ACC112 (cell line): ENCODE results near the gene HSPA2.
A peak's percentile ranks its signal among the peaks of the same experiment; 100 is the strongest.
"Not testable (repeated sequence)": the region's sequence is repeated elsewhere in the genome, so short reads cannot be mapped to it uniquely, and the experiment has no call there.

Experiments used
- H2AFZ ChIP-seq: fragments of 200-600 bp; sonication (generic); one replicate; pipeline ENCODE4 v1.6.0; 2017; ENCODE audit warnings: antibody characterized with exemption, low read length; ENCODE audit not compliant: unreplicated experiment
- H3K27ac ChIP-seq: fragments of 200-600 bp; sonication (generic); 2 replicates; pipeline ENCODE4 v1.5.1; 2014; ENCODE audit warnings: low read depth, mild to moderate bottlenecking, antibody characterized with exemption, low read length, moderate library complexity
- H3K27me3 ChIP-seq: fragments of 200-600 bp; sonication (generic); 2 replicates; pipeline ENCODE4 v1.6.1; 2014; ENCODE audit warnings: mild to moderate bottlenecking, antibody characterized with exemption, low read length, moderate library complexity, mixed read lengths; ENCODE audit not compliant: insufficient read depth
- H3K36me3 ChIP-seq: fragments of 200-600 bp; sonication (generic); 2 replicates; pipeline ENCODE4 v1.6.1; 2016; ENCODE audit warnings: mild to moderate bottlenecking, antibody characterized with exemption, low read length, moderate library complexity, mixed read lengths; ENCODE audit not compliant: insufficient read depth
- H3K4me1 ChIP-seq: fragments of 200-600 bp; sonication (generic); one replicate; pipeline ENCODE4 v1.6.1; 2016; ENCODE audit warnings: low read length, mixed read lengths; ENCODE audit not compliant: insufficient read depth, unreplicated experiment, control insufficient read depth
- H3K4me3 ChIP-seq: fragments of 200-600 bp; sonication (generic); 2 replicates; pipeline ENCODE4 v1.5.1; 2014; ENCODE audit warnings: mild to moderate bottlenecking, low read depth, low read length
- H3K79me2 ChIP-seq: fragments of 200-600 bp; sonication (generic); one replicate; pipeline ENCODE4 v1.6.0; 2016; ENCODE audit warnings: low read length; ENCODE audit not compliant: control insufficient read depth, unreplicated experiment, insufficient read depth

Gene HSPA2

DNA sequence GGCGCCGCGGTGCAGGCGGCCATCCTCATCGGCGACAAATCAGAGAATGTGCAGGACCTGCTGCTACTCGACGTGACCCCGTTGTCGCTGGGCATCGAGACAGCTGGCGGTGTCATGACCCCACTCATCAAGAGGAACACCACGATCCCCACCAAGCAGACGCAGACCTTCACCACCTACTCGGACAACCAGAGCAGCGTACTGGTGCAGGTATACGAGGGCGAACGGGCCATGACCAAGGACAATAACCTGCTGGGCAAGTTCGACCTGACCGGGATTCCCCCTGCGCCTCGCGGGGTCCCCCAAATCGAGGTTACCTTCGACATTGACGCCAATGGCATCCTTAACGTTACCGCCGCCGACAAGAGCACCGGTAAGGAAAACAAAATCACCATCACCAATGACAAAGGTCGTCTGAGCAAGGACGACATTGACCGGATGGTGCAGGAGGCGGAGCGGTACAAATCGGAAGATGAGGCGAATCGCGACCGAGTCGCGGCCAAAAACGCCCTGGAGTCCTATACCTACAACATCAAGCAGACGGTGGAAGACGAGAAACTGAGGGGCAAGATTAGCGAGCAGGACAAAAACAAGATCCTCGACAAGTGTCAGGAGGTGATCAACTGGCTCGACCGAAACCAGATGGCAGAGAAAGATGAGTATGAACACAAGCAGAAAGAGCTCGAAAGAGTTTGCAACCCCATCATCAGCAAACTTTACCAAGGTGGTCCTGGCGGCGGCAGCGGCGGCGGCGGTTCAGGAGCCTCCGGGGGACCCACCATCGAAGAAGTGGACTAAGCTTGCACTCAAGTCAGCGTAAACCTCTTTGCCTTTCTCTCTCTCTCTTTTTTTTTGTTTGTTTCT, 1.7 kb downstream of the HSPA2 start:
- peak overlapping the region; percentile 28; the same call in 1 of the 2 replicates for H3K4me3 ChIP-seq

DNA sequence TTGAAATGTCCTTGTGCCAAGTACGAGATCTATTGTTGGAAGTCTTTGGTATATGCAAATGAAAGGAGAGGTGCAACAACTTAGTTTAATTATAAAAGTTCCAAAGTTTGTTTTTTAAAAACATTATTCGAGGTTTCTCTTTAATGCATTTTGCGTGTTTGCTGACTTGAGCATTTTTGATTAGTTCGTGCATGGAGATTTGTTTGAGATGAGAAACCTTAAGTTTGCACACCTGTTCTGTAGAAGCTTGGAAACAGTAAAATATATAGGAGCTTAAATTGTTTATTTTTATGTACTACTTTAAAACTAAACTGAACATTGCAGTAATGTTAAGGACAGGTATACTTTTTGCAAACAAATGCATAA, 2.3 kb downstream of the HSPA2 start:
- H3K4me1 ChIP-seq, result no peaks in the 10 kb centered on the region
- H3K27me3 ChIP-seq, result peaks cover 23% of the 10 kb centered on the region
- no peak overlapping the region for H3K27ac ChIP-seq
- H2AFZ ChIP-seq, result no peak overlapping the region
- H3K79me2 ChIP-seq, result no peaks in the 10 kb centered on the region
- no peaks in the 10 kb centered on the region for H3K36me3 ChIP-seq
- H3K4me3 ChIP-seq, result no peak overlapping the region

More for the DNA sequence above, 1.7 kb downstream of the HSPA2 start:
- no peaks in the 10 kb centered on the region for H3K36me3 ChIP-seq
- no peaks in the 10 kb centered on the region for H3K79me2 ChIP-seq
- no peak overlapping the region for H2AFZ ChIP-seq
- H3K4me1 ChIP-seq, result no peaks in the 10 kb centered on the region
- H3K27me3 ChIP-seq, result peaks cover 23% of the 10 kb centered on the region
- no peak overlapping the region for H3K27ac ChIP-seq

DNA sequence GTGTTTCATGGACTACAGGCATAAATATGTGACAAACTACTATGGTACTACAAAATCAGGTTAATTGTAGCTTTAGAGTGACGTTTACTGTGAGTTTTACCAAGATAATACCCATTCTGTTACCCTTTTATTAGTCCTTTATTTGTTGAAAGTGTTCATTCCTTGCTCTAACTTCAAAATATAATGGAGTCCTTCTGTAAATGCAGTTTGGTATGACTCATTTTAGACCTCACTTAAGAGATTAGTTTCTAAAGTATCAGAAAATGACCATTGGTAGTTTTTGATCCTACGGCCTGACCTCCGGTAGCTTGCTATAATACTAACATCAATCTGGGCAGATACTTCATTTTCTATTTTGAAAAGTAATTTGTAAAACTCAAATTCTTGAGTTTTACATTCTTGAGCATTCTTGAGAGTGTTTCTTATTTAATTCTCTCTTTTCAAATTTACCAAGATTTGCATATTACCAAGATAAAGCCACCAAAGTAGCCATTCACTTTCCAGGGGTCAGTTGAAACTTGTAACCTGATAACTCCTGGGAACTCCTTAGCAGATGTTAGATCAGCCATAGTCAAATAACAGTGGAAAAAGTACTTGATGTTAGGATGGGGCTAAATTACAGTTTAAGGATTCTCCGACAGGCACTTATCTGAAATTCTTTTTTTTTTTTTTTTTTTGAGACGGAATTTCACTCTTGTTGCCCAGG, 4.2 kb downstream of the HSPA2 start:
- no peaks in the 10 kb centered on the region for H3K79me2 ChIP-seq
- H3K36me3 ChIP-seq, result no peaks in the 10 kb centered on the region
- H2AFZ ChIP-seq, result no peak overlapping the region
- no peak overlapping the region for H3K4me3 ChIP-seq
- no peaks in the 10 kb centered on the region for H3K4me1 ChIP-seq
- no peak overlapping the region for H3K27ac ChIP-seq
- H3K27me3 ChIP-seq, result peaks cover 37% of the 10 kb centered on the region

DNA sequence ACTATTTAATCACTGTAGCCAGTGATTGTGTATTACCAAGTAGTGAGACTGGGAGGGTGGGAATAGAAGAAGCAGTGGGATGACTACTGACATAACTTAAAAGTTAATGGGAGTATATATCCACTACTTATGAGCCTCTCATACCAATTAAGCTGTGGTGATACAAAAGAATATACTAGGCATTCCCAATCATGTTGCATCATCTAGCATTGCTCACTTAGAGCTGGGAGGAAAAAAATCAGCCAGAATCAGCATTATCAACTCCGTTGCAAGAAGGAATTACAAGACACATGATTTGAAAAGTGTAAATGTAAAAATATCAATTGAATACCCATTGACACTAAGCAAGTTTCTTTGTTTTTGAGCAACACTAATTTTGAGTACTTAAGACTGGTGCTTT, 8.5 kb downstream of the HSPA2 start:
- no peak overlapping the region for H3K4me3 ChIP-seq
- no peak overlapping the region for H3K27ac ChIP-seq
- H3K4me1 ChIP-seq, result no peaks in the 10 kb centered on the region
- no peaks in the 10 kb centered on the region for H3K36me3 ChIP-seq
- H2AFZ ChIP-seq, result no peak overlapping the region
- peaks cover 36% of the 10 kb centered on the region for H3K27me3 ChIP-seq
- H3K79me2 ChIP-seq, result no peaks in the 10 kb centered on the region

DNA sequence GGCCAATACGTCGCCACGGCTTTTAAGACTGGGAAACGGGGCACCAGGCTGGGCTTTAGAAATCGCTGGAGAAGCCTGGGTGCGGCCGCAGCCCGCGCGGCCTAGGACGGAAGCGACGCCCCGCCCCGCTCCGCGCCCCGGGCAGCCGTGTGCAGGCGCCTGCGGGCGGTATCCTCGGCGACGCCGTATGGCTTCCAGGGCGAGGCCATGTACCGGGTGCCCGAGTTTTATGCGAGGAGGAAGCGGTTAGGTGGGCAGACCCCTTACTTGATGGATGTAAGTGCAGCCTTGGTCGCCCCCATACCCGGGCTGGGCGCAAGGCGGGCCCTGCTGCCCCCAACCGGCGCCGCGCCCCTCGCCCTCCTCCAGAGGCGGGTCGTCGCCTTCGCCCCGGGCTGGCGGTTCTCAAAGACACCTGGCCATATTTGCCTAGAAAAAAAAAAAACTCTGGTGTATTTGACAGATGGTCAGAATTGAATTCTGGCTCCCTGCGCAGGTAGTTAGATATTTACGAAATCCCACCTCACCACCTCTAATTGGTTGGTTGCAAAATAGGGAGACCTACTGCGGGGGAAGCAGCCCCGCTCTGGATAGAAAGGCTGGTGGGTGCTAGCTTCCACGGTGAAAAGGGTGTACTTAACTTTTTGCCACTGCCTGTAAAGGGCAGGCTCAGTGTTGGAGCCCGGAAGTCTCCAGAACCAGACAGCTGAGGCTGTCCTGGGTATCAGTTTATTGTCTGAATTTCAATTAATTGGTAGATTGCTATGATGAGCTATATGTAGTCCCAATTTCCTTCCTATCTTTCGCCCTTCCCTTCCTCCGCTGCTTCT, 9.5 kb downstream of the HSPA2 start, which contains the start of gene PPP1R36:
Gene PPP1R36 (plus strand): TSS at position 171 of the 830 bp plus-strand sequence. CDS start 37 bp downstream, at position 208.
- H3K4me3 ChIP-seq, result peak within 1 kb of the TSS; percentile 61
- H3K4me1 ChIP-seq, result no peaks in the 10 kb centered on the region
- H3K36me3 ChIP-seq, result no peaks in the 10 kb centered on the region
- H3K27me3 ChIP-seq, result peaks cover 36% of the 10 kb centered on the region
- H2AFZ ChIP-seq, result peak within 1 kb of the TSS; percentile 48
- no peak within 1 kb of the TSS for H3K27ac ChIP-seq
- H3K79me2 ChIP-seq, result no peaks in the 10 kb centered on the region

- H3K4me3 ChIP-seq, result no peak overlapping the region
- peaks cover 36% of the 10 kb centered on the region for H3K27me3 ChIP-seq
- no peaks in the 10 kb centered on the region for H3K79me2 ChIP-seq
- H3K27ac ChIP-seq, result no peak overlapping the region
- no peak overlapping the region for H2AFZ ChIP-seq
- no peaks in the 10 kb centered on the region for H3K36me3 ChIP-seq
- H3K4me1 ChIP-seq, result no peaks in the 10 kb centered on the region
Measured at GRCh38 chr14:64550621-64551333, 10.2 kb downstream of the HSPA2 start.

GRCh38 chr14:64554556-64554955, 14.0 kb downstream of the HSPA2 start:
- no peaks in the 10 kb centered on the region for H3K36me3 ChIP-seq
- no peak overlapping the region for H2AFZ ChIP-seq
- H3K4me1 ChIP-seq, result no peaks in the 10 kb centered on the region
- H3K27ac ChIP-seq, result no peak overlapping the region
- H3K4me3 ChIP-seq, result no peak overlapping the region
- no peaks in the 10 kb centered on the region for H3K79me2 ChIP-seq
- H3K27me3 ChIP-seq, result peaks cover 24% of the 10 kb centered on the region

DNA sequence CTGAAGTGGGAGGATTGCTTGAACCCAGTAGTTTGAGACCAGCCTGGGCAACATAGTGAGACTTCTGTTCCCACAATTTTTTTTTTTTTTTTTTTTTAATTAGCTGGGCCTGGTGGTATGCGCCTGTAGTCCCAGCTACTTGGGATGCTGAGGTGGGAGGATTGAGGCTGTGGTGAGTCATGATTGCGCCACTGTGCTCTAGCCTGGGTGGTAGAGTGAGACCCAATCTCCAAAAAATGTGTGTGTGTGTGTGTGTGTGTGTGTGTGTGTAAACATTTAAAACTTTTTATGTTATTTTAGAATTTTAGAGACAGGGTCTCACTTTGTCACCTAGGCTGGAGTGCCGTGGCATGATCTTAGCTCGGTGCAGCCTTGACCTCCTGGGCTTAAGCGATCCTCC, 16.0 kb downstream of the HSPA2 start:
- Histone ChIP-seq H3K27me3 (peaks cover 4% of the 10 kb centered on the region), H3K4me3 (no peak overlapping the region), H3K4me1 (no peaks in the 10 kb centered on the region), H3K79me2 (no peaks in the 10 kb centered on the region), H2AFZ (no peak overlapping the region), H3K27ac (no peak overlapping the region), H3K36me3 (no peaks in the 10 kb centered on the region)

DNA sequence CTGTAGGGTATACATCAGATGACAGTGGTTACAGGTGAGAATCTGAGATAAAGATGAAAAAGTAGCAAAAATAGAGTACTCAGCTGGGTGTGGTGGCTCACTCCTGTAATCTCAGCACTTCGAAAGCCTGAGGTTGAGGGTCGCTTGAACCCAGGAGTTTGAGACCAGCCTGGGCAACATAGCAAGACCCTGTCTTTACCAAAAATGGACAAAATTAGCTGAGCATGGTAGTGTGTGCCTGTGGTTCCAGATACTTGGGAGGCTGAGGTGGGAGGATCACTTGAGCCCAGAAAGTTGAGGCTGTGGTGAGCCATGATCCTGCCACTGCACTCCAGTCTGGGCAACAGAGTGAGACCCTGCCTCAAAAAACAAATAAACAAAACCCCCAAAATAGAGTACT, 17.7 kb downstream of the HSPA2 start:
- not testable (repeated sequence) for H3K27ac ChIP-seq, H3K4me3 ChIP-seq, H3K27me3 ChIP-seq, H2AFZ ChIP-seq, H3K36me3 ChIP-seq, H3K4me1 ChIP-seq, H3K79me2 ChIP-seq

GRCh38 chr14:64561631-64562030, 21.1 kb downstream of the HSPA2 start:
- no peaks in the 10 kb centered on the region for H3K36me3 ChIP-seq
- no peak overlapping the region for H3K4me3 ChIP-seq
- no peak overlapping the region for H2AFZ ChIP-seq
- H3K27me3 ChIP-seq, result no peaks in the 10 kb centered on the region
- H3K27ac ChIP-seq, result no peak overlapping the region
- H3K79me2 ChIP-seq, result no peaks in the 10 kb centered on the region
- no peaks in the 10 kb centered on the region for H3K4me1 ChIP-seq
